T1000 (cell line): ENCODE results near the gene UBA3.

Experiments
- DNase-seq: peaks from one replicate; lab custom pipeline; 2025; ENCODE audit warnings: mixed read lengths; lab: John Stamatoyannopoulos, UW

Gene UBA3

DNA sequence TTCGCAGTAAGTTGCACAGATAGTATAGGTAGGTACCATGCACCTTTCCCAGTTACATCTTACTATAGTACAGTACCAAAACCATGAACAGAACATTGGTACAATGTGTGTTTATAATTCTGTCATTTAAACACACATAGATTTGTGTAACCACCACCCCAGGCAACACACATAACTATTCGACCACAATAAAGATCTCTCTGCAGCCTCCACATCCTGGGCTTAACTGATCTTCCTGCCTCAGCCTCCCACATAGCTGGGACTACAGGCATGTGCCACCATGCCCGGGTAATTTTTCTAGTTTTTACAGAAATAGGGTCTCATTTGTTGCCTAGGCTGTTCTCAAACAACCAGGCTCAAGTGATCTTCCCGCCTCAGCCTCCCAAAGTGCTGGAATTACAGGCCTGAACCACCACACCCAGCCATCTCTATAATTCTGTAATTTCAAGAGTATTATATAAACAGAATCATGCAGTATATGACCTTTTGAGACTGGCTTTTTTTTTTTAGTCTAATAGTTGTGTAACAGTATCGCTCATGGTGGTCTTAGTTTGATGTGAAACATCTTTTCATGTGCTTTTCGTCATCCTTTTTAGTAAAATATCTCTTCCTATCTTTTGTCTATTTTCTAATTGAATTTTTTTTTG is 14.7 kb downstream of the UBA3 start:
- no peak for DNase-seq

GRCh38 chr3:69063636-69064035 is 16.5 kb downstream of the UBA3 start:
- no peak for DNase-seq

DNA sequence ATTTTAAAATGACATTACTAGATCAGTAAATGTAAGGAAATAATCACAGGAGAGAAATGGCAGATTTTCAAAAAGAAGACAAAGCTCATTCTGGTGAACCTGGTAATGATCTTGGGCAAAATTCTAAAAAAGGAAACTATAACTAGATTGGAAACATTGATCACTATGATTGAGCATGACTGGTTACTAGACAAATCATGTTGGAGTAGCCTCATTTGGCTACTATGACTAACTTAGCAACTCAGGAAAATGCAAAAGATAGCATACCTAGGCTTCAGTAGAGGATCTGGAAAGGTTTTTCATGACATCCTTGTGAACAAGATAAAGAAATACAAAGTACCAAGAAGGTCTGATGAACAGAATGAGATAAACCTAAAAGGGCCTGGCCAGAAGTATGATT is 20.5 kb downstream of the UBA3 start:
- no peak for DNase-seq

DNA sequence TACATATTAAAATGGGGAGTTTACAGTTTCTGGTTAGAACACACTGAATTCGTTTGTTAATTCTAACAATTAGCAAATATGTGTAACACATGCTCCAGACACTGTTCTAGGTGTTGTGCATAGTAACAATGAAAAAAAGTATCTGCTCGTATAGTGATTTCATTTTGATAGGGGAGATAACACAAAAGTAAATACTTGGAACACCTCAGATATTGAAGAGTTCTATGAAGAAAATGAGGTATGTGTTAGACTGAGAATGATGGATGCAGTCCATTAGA is 21.3 kb downstream of the UBA3 start:
- DNase-seq: no peak

DNA sequence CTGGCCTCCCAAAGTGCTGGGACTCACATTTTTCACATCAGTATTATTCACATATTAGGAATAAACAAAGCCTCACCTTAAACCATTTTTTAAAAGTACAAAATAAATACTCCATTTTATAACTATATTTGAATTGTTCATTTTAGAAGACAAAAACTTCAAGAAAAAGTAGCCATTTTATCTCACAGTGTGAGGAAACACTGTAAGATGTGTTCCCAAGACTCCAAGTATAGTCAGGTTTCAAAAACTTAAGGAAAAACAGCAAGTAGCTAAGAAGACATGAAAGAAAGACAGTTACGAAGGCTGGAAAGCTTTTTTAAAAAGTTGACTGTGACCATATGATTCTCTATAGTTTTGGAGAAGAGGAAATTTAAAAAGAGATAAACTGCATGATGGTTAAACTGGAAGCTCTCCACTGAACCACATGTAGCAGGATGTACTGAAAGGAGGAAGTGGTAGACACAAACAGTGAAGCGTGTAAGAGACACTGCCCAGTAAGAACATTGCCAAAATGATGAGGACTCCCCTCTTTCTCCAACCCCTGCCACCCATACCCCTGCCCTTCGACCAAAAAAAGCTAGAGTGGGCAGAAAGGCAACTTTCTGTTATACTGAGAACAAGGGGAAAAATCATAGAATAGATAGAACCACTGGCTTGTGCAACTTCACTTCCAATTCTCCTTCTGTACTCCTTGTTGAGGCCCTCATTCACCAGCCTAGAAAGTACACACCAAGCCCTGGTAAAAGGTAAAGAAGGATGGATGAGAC is 21.8 kb downstream of the UBA3 start:
- DNase-seq: no peak

DNA sequence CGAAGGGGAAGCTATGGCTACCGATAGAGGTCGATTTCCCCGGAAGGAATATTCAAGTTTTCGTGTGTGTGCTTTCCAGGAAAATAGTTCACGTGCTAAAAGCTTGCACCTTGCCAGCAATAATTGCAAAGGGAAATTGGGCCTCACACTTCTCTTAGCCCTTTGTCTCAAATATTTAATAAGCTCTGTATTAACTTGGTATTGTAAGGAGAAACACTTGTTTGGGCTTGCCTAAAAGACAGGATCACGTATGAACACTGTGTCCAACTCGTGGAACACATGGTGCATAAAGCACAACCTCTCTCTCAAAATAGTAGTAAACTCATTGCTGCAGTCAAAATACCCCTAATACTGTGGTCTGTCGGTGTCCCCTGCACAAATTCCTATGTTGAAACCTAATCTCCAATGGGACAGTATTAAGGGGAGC is 27.7 kb downstream of the UBA3 start:
- no peak for DNase-seq

GRCh38 chr3:69051756-69052471 is 28.3 kb downstream of the UBA3 start, which contains the start of gene TMF1:
Gene TMF1, minus strand, starts transcription at chr3:69052333. Its CDS starts 247 bp downstream, at chr3:69052086.
- DNase-seq: no peak

DNA sequence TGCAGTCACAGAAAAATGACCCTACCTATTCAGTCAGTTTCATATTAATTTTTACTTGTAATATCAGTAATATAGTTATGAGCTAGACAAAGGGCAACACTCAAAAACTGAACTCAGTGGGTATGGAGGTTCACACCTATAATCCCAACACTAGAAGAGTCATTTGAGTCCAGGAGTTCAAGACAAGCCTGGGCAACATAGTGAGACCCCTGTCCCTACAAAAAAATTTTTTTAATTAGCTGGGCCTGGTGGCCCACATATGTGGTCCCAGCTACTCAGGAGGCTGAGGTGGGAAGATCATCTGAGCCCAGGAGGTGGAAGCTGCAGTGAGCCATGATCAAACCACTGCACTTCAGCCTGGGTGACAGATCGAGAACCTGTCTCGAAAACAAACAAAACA is 31.2 kb downstream of the UBA3 start:
- no peak for DNase-seq

DNA sequence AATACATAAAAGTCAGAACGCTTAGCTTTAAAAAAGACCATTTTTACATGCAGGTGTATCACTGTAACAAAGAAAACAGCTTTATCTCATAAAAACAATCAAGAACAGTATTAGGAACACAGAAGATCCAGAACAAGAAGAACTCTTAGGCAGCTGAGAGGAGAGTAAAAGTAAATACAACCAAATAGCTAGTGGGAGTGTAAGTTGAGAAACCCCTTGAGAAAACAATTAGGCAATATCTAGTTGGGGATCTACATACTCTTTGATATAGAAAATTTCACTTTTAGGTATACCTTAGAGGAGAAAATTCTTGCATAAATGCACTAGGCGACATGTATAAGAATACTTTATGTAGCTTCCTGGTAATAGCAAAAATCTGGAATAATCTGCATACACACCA is 35.6 kb downstream of the UBA3 start:
- DNase-seq: no peak

GRCh38 chr3:69033470-69033869 is 46.7 kb downstream of the UBA3 start:
- DNase-seq: no peak

- DNase-seq: no peak
Measured at GRCh38 chr3:69032737-69033136, 47.4 kb downstream of the UBA3 start.

DNA sequence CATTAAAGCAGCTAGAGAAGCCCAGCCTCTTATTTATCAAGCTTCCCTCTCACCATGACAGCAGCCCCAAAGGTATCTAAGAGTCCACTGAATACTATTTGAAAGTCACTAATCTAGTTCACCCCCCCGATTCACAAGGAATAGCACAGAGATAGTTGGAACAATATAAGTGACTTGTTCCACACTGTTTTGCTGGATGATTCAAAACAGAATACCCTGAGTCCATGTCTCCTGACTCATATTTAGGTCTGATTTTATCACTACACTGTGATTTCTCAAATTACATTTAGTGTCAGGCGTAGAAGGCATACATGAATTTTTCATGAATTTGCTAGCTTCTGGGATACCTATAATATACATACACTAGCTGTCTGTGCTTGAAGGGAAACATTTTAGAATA is 48.0 kb downstream of the UBA3 start:
- no peak for DNase-seq

GRCh38 chr3:69031635-69032034 is 48.5 kb downstream of the UBA3 start:
- no peak for DNase-seq

DNA sequence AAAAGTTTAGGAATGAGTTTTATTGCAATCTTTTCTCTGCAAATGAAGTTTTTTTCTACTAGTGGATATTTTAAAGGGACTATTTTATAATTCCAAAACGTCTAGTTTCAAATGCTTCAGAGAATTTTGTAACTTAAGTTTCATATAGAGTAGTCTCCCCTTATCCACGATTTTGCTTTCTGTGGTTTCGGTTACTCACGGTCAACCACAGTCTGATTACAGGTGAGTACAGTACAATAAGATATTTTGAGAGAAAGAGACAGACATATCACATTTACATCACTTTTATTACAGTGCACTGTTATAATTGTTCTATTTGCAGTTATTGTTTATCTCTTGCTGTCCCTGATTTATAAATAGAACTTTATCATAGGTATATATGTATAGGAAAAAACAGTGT is 59.3 kb downstream of the UBA3 start:
- DNase-seq: no peak

GRCh38 chr3:69020424-69020823 is 59.7 kb downstream of the UBA3 start:
- no peak for DNase-seq

GRCh38 chr3:69016901-69017300 is 63.3 kb downstream of the UBA3 start:
- no peak for DNase-seq

DNA sequence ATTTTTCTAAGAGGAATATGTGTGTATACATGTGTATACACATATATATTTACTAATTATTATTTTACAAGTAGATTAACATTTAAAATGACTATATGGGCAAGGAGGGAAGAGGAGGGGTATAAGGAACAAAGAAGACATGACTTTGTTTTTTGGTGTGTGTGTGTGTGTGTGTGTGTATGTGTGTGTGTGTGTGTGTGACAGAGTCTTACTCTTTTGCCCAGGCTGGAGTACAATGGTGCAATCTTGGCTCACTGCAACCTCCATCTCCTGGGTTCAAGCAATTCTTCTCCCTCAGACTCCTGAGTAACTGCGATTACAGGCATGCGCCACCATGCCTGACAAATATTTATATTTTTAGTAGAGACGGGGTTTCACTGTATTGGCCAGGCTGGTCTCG is 64.1 kb downstream of the UBA3 start:
- no peak for DNase-seq

GRCh38 chr3:69014022-69014580 is 66.1 kb downstream of the UBA3 start:
- DNase-seq: no peak

DNA sequence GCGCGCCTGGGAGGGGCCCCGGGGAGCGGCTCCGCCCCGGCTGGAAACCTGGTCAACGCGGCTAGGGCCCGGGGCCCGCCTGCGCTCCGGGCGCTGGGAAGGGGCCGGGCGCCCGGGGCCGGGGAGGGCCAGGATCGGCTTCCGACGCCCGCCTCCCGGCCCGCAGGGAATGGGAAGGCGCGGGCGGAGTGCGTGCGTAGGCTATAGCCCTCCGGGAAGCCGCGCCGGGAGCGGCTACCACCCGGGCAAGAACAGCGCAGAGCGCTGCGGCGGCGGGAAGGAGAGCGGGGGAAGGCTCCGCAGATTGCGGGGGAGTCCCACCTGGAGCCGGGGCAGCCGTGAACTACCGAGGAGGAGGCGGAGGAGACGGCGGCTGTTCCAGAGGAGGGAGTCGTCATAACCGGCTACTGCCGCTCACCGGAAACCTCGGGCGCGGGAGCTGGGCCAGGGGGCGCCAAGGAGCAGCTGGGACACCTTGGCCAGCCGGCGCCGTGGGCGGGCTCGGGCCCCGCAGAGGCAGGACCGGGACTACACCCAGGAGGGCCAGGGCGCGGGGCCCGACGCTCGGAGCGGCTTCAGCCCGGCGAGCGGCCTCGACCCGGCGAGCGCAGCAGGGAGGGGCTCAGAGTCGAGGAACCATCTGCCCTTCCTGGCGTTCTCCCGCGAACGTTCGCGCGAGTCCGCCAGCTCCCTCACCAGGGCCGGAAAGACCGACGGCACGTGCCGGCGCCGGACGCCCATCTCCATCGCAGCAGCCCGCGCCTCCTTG is 66.7 kb downstream of the UBA3 start, which contains the start of gene EOGT:
Gene EOGT (minus strand): TSS at position 432 of the 769 bp plus-strand sequence. CDS start 3,838 bp downstream, outside the sequence.
- DNase-seq: peak; percentile 79

- no peak for DNase-seq
Measured at GRCh38 chr3:69012800-69013252, 67.3 kb downstream of the UBA3 start.

GRCh38 chr3:69012100-69012799 is 67.9 kb downstream of the UBA3 start:
- DNase-seq: no peak
